ENCODE measurements around the gene FNDC8.

The FNDC8 gene

DNA sequence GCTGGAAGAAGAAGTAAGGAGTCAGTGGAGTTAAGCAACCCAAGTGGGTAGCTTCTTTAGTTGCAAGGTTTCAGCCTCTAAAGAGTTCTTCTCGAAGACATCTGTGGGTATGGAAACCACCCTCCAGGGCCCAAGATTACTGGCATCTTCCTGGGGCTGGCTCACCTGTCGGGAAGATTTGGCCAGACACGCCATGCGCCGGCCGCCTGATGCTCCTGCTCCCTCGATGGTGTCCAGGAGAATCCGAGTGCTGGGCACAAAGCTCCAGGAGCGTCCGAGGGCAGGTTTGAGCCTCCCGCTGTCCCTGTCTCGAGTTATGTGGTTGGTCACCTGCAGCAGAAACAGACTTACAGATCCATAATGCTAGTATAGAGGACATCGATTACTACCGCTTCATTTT lies 20.4 kb upstream of the FNDC8 start:
- TF ChIP-seq POLR2AphosphoS5 (IDR thresholded peaks at IDR 0.05; ENCODE audit: low read depth): no peak
- no peak for TF ChIP-seq CTCF (IDR thresholded peaks at IDR 0.05; ENCODE audit: insufficient read depth, low read length)
- TF ChIP-seq GABPA (IDR thresholded peaks at IDR 0.05; ENCODE audit: low read depth): no peak
- TF ChIP-seq, protein P1, sequence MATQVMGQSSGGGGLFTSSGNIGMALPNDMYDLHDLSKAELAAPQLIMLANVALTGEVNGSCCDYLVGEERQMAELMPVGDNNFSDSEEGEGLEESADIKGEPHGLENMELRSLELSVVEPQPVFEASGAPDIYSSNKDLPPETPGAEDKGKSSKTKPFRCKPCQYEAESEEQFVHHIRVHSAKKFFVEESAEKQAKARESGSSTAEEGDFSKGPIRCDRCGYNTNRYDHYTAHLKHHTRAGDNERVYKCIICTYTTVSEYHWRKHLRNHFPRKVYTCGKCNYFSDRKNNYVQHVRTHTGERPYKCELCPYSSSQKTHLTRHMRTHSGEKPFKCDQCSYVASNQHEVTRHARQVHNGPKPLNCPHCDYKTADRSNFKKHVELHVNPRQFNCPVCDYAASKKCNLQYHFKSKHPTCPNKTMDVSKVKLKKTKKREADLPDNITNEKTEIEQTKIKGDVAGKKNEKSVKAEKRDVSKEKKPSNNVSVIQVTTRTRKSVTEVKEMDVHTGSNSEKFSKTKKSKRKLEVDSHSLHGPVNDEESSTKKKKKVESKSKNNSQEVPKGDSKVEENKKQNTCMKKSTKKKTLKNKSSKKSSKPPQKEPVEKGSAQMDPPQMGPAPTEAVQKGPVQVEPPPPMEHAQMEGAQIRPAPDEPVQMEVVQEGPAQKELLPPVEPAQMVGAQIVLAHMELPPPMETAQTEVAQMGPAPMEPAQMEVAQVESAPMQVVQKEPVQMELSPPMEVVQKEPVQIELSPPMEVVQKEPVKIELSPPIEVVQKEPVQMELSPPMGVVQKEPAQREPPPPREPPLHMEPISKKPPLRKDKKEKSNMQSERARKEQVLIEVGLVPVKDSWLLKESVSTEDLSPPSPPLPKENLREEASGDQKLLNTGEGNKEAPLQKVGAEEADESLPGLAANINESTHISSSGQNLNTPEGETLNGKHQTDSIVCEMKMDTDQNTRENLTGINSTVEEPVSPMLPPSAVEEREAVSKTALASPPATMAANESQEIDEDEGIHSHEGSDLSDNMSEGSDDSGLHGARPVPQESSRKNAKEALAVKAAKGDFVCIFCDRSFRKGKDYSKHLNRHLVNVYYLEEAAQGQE (IDR thresholded peaks at IDR 0.05; ENCODE audit: insufficient replicate concordance, low read depth): no peak
- TF ChIP-seq SPI1 (IDR thresholded peaks at IDR 0.05; ENCODE audit: borderline replicate concordance, low read depth): no peak
- no peak for DNase-seq (ENCODE audit: low read depth in 1 of 2, low spot score in 1 of 2)
- Histone ChIP-seq H3K4me3 (replicated peaks; ENCODE audit: insufficient read depth, low read length) (no peak overlapping the region), H3K27me3 (ENCODE audit: insufficient read depth, poor library complexity, severe bottlenecking) (no peaks in the 10 kb centered on the region), H3K27ac (replicated peaks) (peak overlapping the region; percentile 32)

DNA sequence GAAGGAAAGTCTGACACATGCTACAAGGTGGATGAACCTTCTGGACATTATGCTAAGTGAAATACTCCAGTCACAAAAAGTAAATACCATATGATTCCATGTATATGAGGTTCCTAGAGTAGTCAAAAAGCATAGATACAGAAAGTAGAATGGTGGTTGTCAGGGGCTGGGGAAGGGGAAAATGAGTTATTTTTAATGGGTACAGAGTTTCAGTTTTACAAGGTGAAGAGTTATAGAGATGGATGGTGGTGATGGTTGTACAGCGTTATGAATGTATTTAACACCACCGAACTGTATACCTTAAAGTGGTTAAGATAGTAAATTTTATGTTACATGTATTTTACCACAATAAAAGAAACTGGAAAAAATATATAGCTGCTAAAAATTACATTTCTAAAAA lies 19.7 kb upstream of the FNDC8 start:
- Histone ChIP-seq H3K27me3 (ENCODE audit: insufficient read depth, poor library complexity, severe bottlenecking) (no peaks in the 10 kb centered on the region), H3K4me3 (replicated peaks; ENCODE audit: insufficient read depth, low read length) (no peak overlapping the region), H3K27ac (replicated peaks) (no peak overlapping the region; the same call in 1 of the 2 replicates)
- no peak for DNase-seq (ENCODE audit: low read depth in 1 of 2, low spot score in 1 of 2)
- no peak for TF ChIP-seq GABPA (IDR thresholded peaks at IDR 0.05; ENCODE audit: low read depth)
- no peak for TF ChIP-seq SPI1 (IDR thresholded peaks at IDR 0.05; ENCODE audit: borderline replicate concordance, low read depth)
- TF ChIP-seq POLR2AphosphoS5 (IDR thresholded peaks at IDR 0.05; ENCODE audit: low read depth): no peak
- no peak for TF ChIP-seq CTCF (IDR thresholded peaks at IDR 0.05; ENCODE audit: insufficient read depth, low read length)
- TF ChIP-seq, protein P1 (IDR thresholded peaks at IDR 0.05; ENCODE audit: insufficient replicate concordance, low read depth): no peak

DNA sequence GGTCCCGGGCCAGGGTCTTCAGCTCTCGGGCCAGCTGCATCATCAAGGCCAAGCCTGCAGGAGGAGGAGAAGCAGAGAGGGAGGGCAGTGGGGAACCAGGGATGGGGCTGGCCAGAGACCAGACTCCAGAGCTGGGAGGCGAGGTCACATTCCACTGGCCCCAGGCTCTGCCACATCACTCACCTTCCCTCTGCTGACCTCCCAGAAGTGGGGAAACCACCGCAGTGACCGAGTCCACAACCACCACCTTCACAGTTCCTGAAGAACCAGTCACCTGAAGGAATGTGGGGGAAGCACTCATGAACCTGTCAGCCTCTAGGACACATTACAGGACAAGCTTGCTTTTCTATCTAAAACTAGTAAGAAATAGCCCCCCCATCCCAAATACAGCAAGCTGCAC lies 18.1 kb upstream of the FNDC8 start:
- no peak for DNase-seq (ENCODE audit: low read depth in 1 of 2, low spot score in 1 of 2)
- H3K27ac ChIP-seq (replicated peaks): no peak overlapping the region
- no peaks in the 10 kb centered on the region for H3K27me3 ChIP-seq (ENCODE audit: insufficient read depth, poor library complexity, severe bottlenecking)
- TF ChIP-seq POLR2AphosphoS5 (IDR thresholded peaks at IDR 0.05; ENCODE audit: low read depth) (no peak), CTCF (IDR thresholded peaks at IDR 0.05; ENCODE audit: insufficient read depth, low read length) (no peak), SPI1 (IDR thresholded peaks at IDR 0.05; ENCODE audit: borderline replicate concordance, low read depth) (no peak), GABPA (IDR thresholded peaks at IDR 0.05; ENCODE audit: low read depth) (no peak)
- TF ChIP-seq, protein P1 (IDR thresholded peaks at IDR 0.05; ENCODE audit: insufficient replicate concordance, low read depth): no peak
- H3K4me3 ChIP-seq (replicated peaks; ENCODE audit: insufficient read depth, low read length): no peak overlapping the region

All from HL-60 (cell line).